Astrocyte of the cerebellum (primary cell): ENCODE data around the gene DRAP1.
A peak's percentile ranks its signal among the peaks of the same experiment; 100 is the strongest.

ENCODE experiments used
- DNase-seq: peaks from one replicate; pipeline ENCODE4 v3.0.0-alpha.2; 2011; ENCODE audit warnings: low read depth
- H3K4me3 ChIP-seq: 2 replicates; pipeline ENCODE4 v1.5.1; 2011; ENCODE audit warnings: mild to moderate bottlenecking, low read depth, low read length, moderate library complexity
- CTCF ChIP-seq: IDR thresholded peaks from 2 replicates; pipeline ENCODE4 v1.5.1; 2012; ENCODE audit warnings: low read length, low read depth, moderate library complexity, mild to moderate bottlenecking; ENCODE audit errors: missing control alignments
- in situ Hi-C: cut with HindIII; loops from 2 replicates; pipeline ENCODE4 v1.10.0; 2017; ENCODE audit warnings: low sequenced_read_pairs

The DRAP1 gene

GRCh38 chr11:65958774-65959420 lies 39.7 kb downstream of the DRAP1 start:
- no peak for DNase-seq
- TF ChIP-seq CTCF: no peak
- no peak overlapping the region for H3K4me3 ChIP-seq
- in situ Hi-C loops: no loop called here

- in situ Hi-C loops: no loop called here
- TF ChIP-seq CTCF: no peak
- peak overlapping the region; percentile 91 for H3K4me3 ChIP-seq
- DNase-seq: no peak
Observed at GRCh38 chr11:65960824-65961266, 41.6 kb downstream of the DRAP1 start.

- in situ Hi-C loops: no loop called here
- DNase-seq: peak; percentile 98
- TF ChIP-seq CTCF: no peak
- H3K4me3 ChIP-seq: peak within 1 kb of the TSS; percentile 91
Observed at GRCh38 chr11:65961267-65962140, 42.3 kb downstream of the DRAP1 start, which contains the start of gene SART1. Gene SART1, plus strand, starts transcription at chr11:65961734. Its CDS starts 47 bp downstream, at chr11:65961781.

DNA sequence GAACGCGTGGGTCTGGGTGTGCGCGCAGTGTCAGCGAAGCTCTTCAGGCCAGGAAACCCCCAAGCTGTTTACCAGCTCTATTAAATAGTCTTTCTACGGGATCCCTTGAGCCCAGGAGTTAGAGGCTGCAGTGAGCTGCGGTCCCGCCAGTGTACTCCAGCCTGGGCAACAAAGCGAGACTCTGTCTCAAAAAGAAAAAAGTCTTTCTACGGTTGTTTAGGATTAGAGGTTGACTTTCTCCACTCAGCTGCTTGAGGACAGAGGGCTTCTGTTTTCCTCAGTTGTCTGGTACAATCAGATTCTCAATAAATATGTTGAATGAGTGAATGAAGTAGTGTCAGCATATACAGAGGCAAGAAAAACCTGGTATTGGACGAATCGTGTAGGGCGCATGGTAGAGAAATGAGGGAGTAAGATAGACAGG lies 42.9 kb downstream of the DRAP1 start:
- TF ChIP-seq CTCF: no peak
- peak overlapping the region; percentile 91 for H3K4me3 ChIP-seq
- no peak for DNase-seq
- in situ Hi-C loops: no loop called here

GRCh38 chr11:65964906-65965305 lies 45.7 kb downstream of the DRAP1 start:
- in situ Hi-C loops: no loop called here

More at GRCh38 chr11:65964906-65965305, 45.7 kb downstream of the DRAP1 start:
- TF ChIP-seq CTCF: no peak
- no peak overlapping the region for H3K4me3 ChIP-seq
- no peak for DNase-seq
